GM21529 (cell line): ENCODE results near the gene PARD6B.
A peak's percentile ranks its signal among the peaks of the same experiment; 100 is the strongest.
"Not testable (repeated sequence)": the region's sequence is repeated elsewhere in the genome, so short reads cannot be mapped to it uniquely, and the experiment has no call there.

ENCODE experiments used
- ATAC-seq: cut with Tn5 transposase; IDR thresholded peaks from one replicate; pipeline ENCODE4 v1.9.1; 2021; ENCODE audit not compliant: unreplicated experiment

Gene PARD6B

GRCh38 chr20:50731055-50731929 lies at the start of gene PARD6B:
TSS of gene PARD6B (plus strand) at chr20:50731580. CDS start at chr20:50731787, 207 bp downstream.
- ATAC-seq = peak; percentile 83

DNA sequence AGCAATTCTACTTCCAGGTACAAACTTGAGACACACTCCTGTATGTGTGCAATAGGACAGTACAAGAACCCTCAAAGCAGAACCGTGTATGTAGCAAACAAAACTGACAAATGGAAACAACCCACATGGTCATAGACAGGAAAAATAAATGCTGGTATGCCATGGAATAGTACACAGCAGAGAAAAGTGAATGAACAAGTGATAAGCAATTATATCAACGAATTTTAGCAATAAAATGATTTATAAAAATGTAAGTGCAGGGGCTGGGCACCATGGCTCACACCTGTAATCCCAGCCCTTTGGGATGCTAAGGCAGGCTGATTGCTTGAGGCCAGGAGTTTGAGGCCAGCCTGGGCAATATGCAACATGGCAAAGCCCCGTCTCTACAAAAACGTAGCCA lies 49.3 kb upstream of the PARD6B start:
- no peak for ATAC-seq

DNA sequence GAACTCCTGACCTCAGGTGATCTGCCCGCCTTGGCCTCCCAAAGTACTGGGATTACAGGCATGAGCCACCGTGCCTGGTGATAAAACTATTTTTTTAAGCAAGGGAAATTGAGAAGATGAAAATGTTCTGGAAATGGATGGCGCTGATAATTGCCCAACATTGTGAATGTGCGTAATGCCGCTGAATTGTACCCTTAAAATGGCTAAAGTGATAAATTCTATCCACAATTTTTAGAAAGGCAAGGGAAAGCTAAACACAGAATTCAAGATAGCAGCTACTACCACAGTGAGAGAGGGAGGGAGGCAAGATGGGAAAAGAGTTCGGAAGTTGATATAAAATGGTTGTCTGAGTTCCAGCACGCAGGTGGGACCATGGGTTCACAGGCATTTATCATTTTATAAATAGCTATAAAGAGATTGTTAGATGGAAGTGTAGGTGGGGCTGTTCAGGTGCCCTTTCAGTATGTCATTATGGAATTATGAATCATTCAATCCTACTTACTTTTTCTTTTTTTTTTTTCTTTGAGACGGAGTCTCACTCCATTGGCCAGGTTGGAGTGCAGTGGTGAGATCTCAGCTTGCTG lies 48.3 kb upstream of the PARD6B start:
- no peak for ATAC-seq

DNA sequence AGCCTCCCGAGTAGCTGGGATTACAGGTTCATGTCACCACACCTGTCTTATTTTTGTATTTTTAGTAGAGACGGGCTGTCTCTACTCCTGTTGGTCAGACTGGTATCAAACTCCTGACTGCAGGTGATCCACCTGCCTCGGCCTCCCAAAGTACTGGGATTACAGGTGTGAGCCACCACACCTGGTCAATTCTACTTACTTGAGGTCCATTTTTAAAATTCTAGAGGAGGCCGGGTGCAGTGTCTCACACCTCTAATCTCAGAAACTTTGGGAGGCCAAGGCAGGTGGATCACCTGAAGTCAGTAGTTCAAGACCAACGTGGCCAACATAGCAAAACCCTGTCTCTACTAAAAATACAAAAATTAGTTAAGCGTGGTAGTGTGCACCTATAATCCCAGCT lies 47.8 kb upstream of the PARD6B start:
- ATAC-seq = no peak

GRCh38 chr20:50686821-50687220 lies 44.6 kb upstream of the PARD6B start:
- ATAC-seq = no peak

DNA sequence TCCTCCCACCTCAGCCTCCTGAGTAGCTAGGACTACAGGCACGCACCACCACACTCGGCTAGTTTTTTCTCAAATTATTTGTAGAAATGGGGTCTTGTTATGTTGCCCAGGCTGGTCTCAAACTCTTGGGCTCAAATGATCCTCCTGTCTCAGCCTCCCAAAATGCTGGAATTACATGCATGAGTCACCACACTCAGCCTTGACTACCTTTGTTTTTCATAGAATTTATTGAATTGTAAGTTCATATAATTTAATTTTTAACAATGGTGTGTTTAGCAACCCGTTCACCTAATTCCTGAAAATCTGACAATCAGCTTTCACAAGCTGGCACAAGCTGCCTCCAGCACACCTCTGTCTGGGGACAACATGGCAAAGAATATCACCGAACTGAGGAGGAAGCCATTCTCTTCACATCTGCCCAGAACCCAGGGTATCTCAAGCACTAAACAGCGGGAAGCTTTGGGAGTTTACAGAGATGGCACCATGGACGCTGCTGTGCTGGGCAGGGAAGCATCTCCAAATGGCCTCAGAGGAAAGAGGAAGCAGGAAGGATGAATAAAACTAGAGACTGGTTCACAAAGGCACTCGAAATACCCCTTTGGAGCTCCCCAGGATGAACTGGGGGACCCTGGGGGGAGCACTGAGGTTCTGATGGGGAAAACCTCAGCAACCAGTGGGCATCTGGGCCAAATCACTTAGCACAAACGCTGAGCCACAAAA lies 43.0 kb upstream of the PARD6B start:
- ATAC-seq = no peak

DNA sequence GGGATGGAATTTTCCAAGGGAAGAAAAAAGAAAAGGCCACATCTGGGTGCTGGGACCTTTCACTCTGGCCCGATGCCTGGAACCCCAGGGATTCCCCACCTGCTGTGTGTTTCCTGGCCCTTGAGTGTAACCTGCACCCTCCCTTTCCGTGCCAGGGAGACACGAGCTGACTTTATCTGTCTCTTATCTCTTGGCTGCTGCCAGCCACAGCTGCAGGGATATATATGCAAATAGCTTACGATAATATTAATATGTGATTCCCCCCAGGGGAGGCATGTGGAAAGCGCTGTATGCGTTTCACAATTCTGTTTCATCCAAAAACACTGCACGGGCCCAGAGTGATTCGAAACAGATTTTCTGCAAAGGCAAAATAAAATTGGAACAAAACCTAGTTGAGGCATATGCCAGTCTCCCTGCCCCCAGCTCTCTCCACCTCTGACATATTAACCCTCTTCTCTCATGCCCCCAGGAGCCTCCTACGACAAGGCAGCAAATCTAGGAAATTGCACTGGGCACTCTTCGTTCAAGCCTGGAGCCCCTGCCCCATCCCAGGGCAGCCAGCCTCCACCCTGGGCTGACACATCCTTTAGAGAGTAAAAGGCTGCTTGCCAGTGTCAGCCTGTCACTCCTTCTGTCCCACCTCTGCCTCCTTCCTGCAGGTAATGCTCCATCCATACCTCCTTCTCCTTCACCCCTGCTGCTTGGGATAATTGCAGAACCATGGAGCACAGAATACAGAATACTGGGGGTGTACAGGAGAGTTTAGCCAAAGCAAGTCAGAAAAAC lies 41.3 kb upstream of the PARD6B start:
- no peak for ATAC-seq

DNA sequence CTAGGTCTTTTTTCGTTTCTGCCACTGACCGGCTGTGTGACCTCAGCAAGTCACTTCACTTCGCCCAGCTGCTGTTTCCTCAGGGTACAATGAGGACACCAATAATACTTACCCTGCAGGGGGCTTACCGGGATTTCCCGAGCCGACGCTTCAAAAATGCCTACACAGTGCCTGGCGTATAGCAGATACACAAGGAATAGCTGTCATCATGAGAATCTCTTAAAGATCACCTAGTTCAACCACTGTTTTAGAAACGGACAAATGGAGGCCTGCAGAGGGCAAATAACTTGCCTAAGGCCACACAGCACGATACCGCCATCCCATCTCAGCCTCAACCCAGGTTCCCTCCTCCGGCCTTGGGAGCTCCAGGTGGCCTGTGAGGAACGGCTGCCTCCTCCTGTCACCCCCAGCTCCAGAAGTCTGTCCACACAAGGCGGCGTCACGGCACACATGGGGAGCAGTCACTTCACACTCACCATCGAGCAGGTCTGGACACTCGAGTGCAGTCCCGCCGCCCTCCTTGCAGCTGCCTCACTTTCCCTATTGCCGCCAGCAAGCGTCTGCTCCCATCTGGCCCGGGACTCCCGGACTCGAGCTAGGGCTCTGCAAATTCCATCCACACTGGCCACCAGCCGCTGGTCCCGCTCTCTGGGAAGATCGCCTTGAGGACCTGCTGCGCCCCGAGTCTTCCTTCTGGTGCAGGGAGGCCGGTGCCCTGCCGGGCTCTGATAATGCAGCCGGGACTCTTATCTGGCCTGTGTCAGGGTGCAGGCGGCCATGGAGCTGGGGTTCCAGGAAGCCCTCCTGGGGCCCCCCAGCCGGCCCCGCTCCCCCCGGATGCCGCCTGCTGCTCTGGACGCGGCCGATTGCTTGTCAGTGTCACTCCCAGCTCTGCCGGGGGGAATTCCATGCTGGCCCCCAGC lies 40.5 kb upstream of the PARD6B start, which contains the start of gene RIPOR3:
Gene RIPOR3, minus strand, starts transcription at position 893 of the 923 bp plus-strand sequence. Its CDS starts 414 bp downstream, at position 479.
- no peak for ATAC-seq

DNA sequence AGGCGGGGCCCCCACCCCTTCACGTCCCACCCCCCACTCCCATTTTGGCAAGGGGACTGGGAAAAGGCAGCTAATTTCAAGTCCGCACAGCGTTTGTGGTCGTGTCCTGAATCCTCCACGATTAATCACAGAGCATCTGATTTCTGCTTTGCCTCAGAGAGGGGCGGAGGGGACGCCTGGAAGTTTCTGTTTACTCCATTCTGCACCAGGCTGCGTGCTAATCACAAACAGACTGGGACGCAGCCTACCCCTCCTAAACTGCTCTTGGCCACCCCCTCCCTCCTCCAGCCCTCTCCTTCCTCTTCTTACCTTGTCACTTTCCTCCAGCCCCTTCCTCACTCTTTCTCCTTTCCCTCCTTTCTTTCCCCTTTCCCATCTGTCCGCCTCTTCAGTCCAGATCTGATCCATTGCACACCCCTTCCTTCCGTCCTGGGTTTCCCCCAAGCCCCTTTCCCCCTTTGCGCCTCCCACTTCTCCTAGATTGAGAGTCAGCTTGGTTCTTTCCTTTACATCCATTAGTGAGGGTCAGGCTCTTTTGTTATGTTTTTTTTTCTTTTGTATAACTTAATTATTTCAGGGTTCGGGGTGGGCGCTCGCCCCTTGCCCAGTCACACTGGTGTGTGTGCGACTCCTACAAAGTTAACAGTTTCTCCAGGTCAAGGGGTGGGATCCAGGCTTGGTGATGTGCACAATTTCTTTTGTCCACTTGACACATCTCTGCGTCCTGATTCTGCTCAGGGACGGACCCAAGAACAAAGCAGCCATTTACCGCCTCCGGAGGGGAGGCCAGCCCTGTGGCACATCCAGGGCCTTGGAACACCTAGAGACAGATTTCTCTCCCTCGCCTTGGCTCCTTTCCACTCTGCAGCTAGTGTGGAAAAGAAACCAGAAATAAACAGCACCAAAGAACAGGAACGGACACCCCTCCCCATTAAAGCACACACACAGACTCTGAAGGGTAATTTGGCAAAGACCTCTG lies 39.5 kb upstream of the PARD6B start:
- ATAC-seq = no peak

DNA sequence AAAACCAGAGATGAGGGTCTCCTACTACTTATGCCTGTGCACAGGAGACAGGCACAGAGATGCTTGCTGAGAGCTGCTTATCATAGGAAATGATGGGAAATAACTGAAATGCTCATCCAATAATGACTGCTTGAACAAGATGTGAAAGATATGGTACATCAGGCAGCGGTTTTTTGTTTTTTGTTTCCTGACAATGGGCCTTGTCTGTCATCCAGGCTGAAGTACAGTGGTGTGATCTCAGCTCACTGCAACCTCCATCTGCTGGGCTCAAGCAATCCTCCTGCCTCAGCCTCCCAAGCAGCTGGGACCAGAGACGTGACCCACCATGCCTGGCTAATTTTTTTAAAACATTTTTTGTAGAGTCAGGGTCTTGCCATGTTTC lies 38.8 kb upstream of the PARD6B start:
- no peak for ATAC-seq

- ATAC-seq = no peak
Observed at GRCh38 chr20:50693001-50693400, 38.4 kb upstream of the PARD6B start.

DNA sequence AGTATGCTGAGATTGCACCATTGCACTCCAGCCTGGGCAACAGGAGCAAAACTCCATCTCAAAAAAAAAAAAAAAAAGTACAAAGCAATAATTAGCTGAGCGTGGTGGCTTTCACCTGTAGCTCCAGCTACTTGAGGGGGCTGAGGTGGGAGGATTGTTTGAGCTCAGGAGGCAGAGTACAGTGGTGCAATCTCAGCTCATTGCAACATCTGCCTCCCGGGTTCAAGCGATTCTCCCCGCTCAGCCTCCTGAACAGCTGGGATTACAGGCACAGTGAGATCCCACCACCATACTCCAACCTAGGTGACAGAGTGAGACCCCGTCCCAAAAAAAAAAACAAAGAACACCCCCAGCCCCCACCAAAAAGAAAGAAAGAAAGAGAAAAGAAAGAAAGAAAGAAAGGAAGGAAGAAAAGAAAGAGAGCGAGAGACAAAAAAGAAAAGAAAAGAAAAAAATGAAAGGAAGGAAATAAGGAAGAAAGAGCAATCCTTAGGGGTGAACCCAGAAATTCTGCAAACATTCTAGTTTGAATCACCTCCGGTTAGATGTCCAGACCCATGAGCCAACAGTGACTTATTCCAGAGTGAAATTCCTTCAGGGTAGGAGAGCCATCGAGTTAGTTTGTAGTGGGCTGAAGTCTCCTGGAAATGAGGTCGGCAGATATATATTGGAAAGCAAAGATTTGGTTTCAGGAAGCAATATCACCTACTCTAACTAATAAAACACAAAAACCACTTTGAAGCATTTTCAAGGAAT lies 36.8 kb upstream of the PARD6B start:
- no peak for ATAC-seq

- no peak for ATAC-seq
Observed at GRCh38 chr20:50695135-50695872, 36.1 kb upstream of the PARD6B start.

DNA sequence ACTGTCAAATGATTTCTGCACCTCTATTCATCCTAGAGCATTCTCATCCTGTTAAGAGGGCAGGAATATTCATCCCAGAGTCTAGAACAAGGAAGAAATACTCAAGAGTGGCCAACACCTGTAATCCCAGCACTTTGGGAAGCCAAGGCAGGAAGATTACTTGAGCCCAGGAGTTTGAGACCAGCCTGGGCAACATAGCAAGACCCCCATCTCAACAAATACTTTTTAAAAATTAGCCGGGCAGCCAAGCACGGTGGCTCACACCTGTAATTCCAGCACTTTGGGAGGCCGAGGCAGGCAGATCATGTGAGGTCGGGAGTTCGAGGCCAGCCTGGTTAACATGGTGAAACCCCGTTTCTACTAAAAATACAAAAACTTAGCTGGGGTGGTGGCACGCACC lies 33.1 kb upstream of the PARD6B start:
- not testable (repeated sequence) for ATAC-seq

DNA sequence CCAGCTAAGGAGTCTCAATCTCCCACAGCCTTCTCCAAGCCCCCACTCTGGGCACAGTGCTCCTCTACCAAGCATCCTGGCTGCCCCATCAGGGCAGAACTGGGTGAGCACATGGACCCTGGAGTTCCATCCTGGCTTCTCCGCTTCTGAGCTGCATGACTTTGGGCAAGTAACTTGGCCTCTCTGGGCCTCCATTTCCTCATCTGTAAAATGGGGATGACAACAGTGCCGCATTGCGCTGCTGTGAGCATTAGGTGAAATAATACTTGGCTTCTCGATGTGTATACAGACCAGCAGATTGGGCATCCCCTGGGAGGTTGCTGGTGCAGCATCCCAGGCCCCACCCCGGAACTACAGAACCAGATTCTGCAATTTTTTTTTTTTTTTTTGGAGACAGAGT lies 31.7 kb upstream of the PARD6B start:
- ATAC-seq = no peak

- no peak for ATAC-seq
Observed at GRCh38 chr20:50701041-50701963, 30.1 kb upstream of the PARD6B start.
